ENCODE measurements around the gene FLNA.

GRCh38 chrX:154328646-154329045, 45.8 kb downstream of the FLNA start:
- TF ChIP-seq NR1H2 (CRISPR knock-in tag; IDR thresholded peaks at IDR 0.05) (no peak), CTCF (IDR thresholded peaks at IDR 0.05 in 2 of 3, conservative IDR thresholded peaks at IDR 0.05 in 1 of 3; ENCODE audit: insufficient read depth in 2 of 3, low read depth in 1 of 3, low read length in 3 of 3) (no peak), HDGF (IDR thresholded peaks at IDR 0.05) (no peak), ZNF695 (CRISPR knock-in tag; IDR thresholded peaks at IDR 0.05) (no peak), ATF2 (CRISPR knock-in tag; IDR thresholded peaks at IDR 0.05) (no peak), ZNF79 (CRISPR knock-in tag; IDR thresholded peaks at IDR 0.05; ENCODE audit: low read depth) (no peak), ZBTB12 (CRISPR knock-in tag; IDR thresholded peaks at IDR 0.05) (no peak)
